Measurements from ENCODE around the gene NMT2.
A peak's percentile ranks its signal among the peaks of the same experiment; 100 is the strongest.

Gene NMT2

GRCh38 chr10:15181576-15182156 lies 13.2 kb upstream of the NMT2 start:
- no peak for DNase-seq (ENCODE audit: low spot score)

GRCh38 chr10:15180736-15181135 lies 12.2 kb upstream of the NMT2 start:
- no peak for FAIRE-seq
- no peak for DNase-seq (ENCODE audit: low spot score)

More at GRCh38 chr10:15181576-15182156, 13.2 kb upstream of the NMT2 start:
- no peak for FAIRE-seq

- no peak for DNase-seq (ENCODE audit: low spot score)
- FAIRE-seq: no peak
Observed at GRCh38 chr10:15176269-15176668, 7.8 kb upstream of the NMT2 start.

- no peak for FAIRE-seq
- no peak for DNase-seq (ENCODE audit: low spot score)
Observed at GRCh38 chr10:15175587-15175986, 7.1 kb upstream of the NMT2 start.

- FAIRE-seq (no peak), DNase-seq (ENCODE audit: low spot score) (no peak)
Observed at GRCh38 chr10:15172306-15172840, 3.9 kb upstream of the NMT2 start.

GRCh38 chr10:15169555-15170401 lies 1.3 kb upstream of the NMT2 start:
- FAIRE-seq (no peak), DNase-seq (ENCODE audit: low spot score) (no peak)

GRCh38 chr10:15168786-15169554 lies 477 bp upstream of the NMT2 start:
- no peak for FAIRE-seq
- DNase-seq (ENCODE audit: low spot score): peak; percentile 98

GRCh38 chr10:15167411-15168290 lies 842 bp downstream of the NMT2 start:
- DNase-seq (ENCODE audit: low spot score) (peak; percentile 70), FAIRE-seq (no peak)

- DNase-seq (ENCODE audit: low spot score) (no peak), FAIRE-seq (no peak)
Observed at GRCh38 chr10:15166325-15166724, 2.2 kb downstream of the NMT2 start.

- FAIRE-seq: no peak
Observed at GRCh38 chr10:15163253-15163828, 5.2 kb downstream of the NMT2 start.

GRCh38 chr10:15158972-15159371 lies 9.5 kb downstream of the NMT2 start:
- DNase-seq (ENCODE audit: low spot score) (no peak), FAIRE-seq (no peak)

More at GRCh38 chr10:15163253-15163828, 5.2 kb downstream of the NMT2 start:
- no peak for DNase-seq (ENCODE audit: low spot score)

GRCh38 chr10:15158448-15158847 lies 10.0 kb downstream of the NMT2 start:
- no peak for FAIRE-seq
- no peak for DNase-seq (ENCODE audit: low spot score)

GRCh38 chr10:15155978-15156656 lies 12.4 kb downstream of the NMT2 start:
- DNase-seq (ENCODE audit: low spot score) (no peak), FAIRE-seq (no peak)

- DNase-seq (ENCODE audit: low spot score) (no peak), FAIRE-seq (no peak)
Observed at GRCh38 chr10:15152556-15152955, 15.9 kb downstream of the NMT2 start.

GRCh38 chr10:15150563-15150962 lies 17.9 kb downstream of the NMT2 start:
- DNase-seq (ENCODE audit: low spot score): no peak
- FAIRE-seq: no peak

- DNase-seq (ENCODE audit: low spot score) (no peak), FAIRE-seq (peak; percentile 99)
Observed at GRCh38 chr10:15149042-15149771, 19.3 kb downstream of the NMT2 start.

- FAIRE-seq (no peak), DNase-seq (ENCODE audit: low spot score) (no peak)
Observed at GRCh38 chr10:15147594-15148392, 20.7 kb downstream of the NMT2 start.

- DNase-seq (ENCODE audit: low spot score): no peak
- FAIRE-seq: no peak
Observed at GRCh38 chr10:15146366-15146765, 22.1 kb downstream of the NMT2 start.

All from urothelium cell line (cell line).